ENCODE measurements around the gene SBF2.
"Not testable (repeated sequence)": the region's sequence is repeated elsewhere in the genome, so short reads cannot be mapped to it uniquely, and the experiment has no call there.

Gene SBF2

GRCh38 chr11:10147195-10147594, 146.8 kb downstream of the SBF2 start:
- H3K9me3 ChIP-seq: no peaks in the 10 kb centered on the region; the same call in 1 of the 2 replicates
- in situ Hi-C loops (cut with MboI; ENCODE audit: low sequenced_read_pairs): no loop called here
- no peaks in the 10 kb centered on the region for H3K4me1 ChIP-seq
- H3K27me3 ChIP-seq (ENCODE audit: low read depth): no peaks in the 10 kb centered on the region
- no peak for DNase-seq (ENCODE audit: low spot score in 2 of 2)
- H3K4me3 ChIP-seq: no peak overlapping the region
- H3K36me3 ChIP-seq (replicated peaks): no peaks in the 10 kb centered on the region

- peaks cover 4% of the 10 kb centered on the region for H3K4me1 ChIP-seq
- H3K27me3 ChIP-seq (ENCODE audit: low read depth): no peaks in the 10 kb centered on the region
- DNase-seq (ENCODE audit: low spot score in 2 of 2): no peak
- H3K36me3 ChIP-seq (replicated peaks): no peaks in the 10 kb centered on the region
- in situ Hi-C loops (cut with MboI; ENCODE audit: low sequenced_read_pairs): no loop called here
- H3K9me3 ChIP-seq: no peaks in the 10 kb centered on the region; the same call in 1 of the 2 replicates
- no peak overlapping the region for H3K4me3 ChIP-seq
Observed at GRCh38 chr11:10144954-10145353, 149.1 kb downstream of the SBF2 start.

GRCh38 chr11:10139656-10140055, 154.4 kb downstream of the SBF2 start:
- peak; percentile 47 to 60 for DNase-seq (ENCODE audit: low spot score in 2 of 2)
- peaks cover 3% of the 10 kb centered on the region; the same call in 1 of the 2 replicates for H3K9me3 ChIP-seq
- in situ Hi-C loops (cut with MboI; ENCODE audit: low sequenced_read_pairs): no loop called here

GRCh38 chr11:10139143-10139542, 154.9 kb downstream of the SBF2 start:
- H3K4me1 ChIP-seq: peaks cover 11% of the 10 kb centered on the region

More at GRCh38 chr11:10139656-10140055, 154.4 kb downstream of the SBF2 start:
- no peak overlapping the region for H3K4me3 ChIP-seq
- H3K27me3 ChIP-seq (ENCODE audit: low read depth): no peaks in the 10 kb centered on the region
- H3K4me1 ChIP-seq: peaks cover 11% of the 10 kb centered on the region
- no peaks in the 10 kb centered on the region for H3K36me3 ChIP-seq (replicated peaks)

GRCh38 chr11:10134975-10135481, 159.0 kb downstream of the SBF2 start:
- peaks cover 8% of the 10 kb centered on the region for H3K4me1 ChIP-seq
- in situ Hi-C loops (cut with MboI; ENCODE audit: low sequenced_read_pairs): loop anchor here (5.0 kb wide), 1 partner anchor 513 kb away; no protein-coding TSS in a partner anchor
- H3K4me3 ChIP-seq: no peak overlapping the region
- DNase-seq (ENCODE audit: low spot score in 2 of 2): no peak
- H3K9me3 ChIP-seq: peaks cover 5% of the 10 kb centered on the region; the same call in 1 of the 2 replicates
- no peaks in the 10 kb centered on the region for H3K36me3 ChIP-seq (replicated peaks)
- H3K27me3 ChIP-seq (ENCODE audit: low read depth): no peaks in the 10 kb centered on the region

More at GRCh38 chr11:10139143-10139542, 154.9 kb downstream of the SBF2 start:
- in situ Hi-C loops (cut with MboI; ENCODE audit: low sequenced_read_pairs): no loop called here
- Histone ChIP-seq H3K27me3 (ENCODE audit: low read depth) (no peaks in the 10 kb centered on the region), H3K9me3 (peaks cover 5% of the 10 kb centered on the region; the same call in 1 of the 2 replicates), H3K36me3 (replicated peaks) (no peaks in the 10 kb centered on the region), H3K4me3 (no peak overlapping the region)
- DNase-seq (ENCODE audit: low spot score in 2 of 2): no peak

- not testable (repeated sequence) for DNase-seq (ENCODE audit: low spot score in 2 of 2); H3K4me3 ChIP-seq; H3K36me3 ChIP-seq (replicated peaks); H3K9me3 ChIP-seq; H3K4me1 ChIP-seq; H3K27me3 ChIP-seq (ENCODE audit: low read depth)
- in situ Hi-C loops (cut with MboI; ENCODE audit: low sequenced_read_pairs): loop anchor here (5.0 kb wide), 1 partner anchor 512 kb away; no protein-coding TSS in a partner anchor
Observed at GRCh38 chr11:10134226-10134625, 159.8 kb downstream of the SBF2 start.

- in situ Hi-C loops (cut with MboI; ENCODE audit: low sequenced_read_pairs): loop anchor here (5.0 kb wide), 1 partner anchor 511 kb away; no protein-coding TSS in a partner anchor
- not testable (repeated sequence) for H3K36me3 ChIP-seq (replicated peaks); H3K9me3 ChIP-seq; H3K4me1 ChIP-seq; H3K4me3 ChIP-seq; DNase-seq (ENCODE audit: low spot score in 2 of 2); H3K27me3 ChIP-seq (ENCODE audit: low read depth)
Observed at GRCh38 chr11:10133251-10133650, 160.8 kb downstream of the SBF2 start.

- in situ Hi-C loops (cut with MboI; ENCODE audit: low sequenced_read_pairs): loop anchor here (5.0 kb wide), 1 partner anchor 509 kb away; no protein-coding TSS in a partner anchor
- no peak overlapping the region for H3K4me3 ChIP-seq
- no peaks in the 10 kb centered on the region for H3K36me3 ChIP-seq (replicated peaks)
- DNase-seq (ENCODE audit: low spot score in 2 of 2): no peak
- no peaks in the 10 kb centered on the region for H3K27me3 ChIP-seq (ENCODE audit: low read depth)
- no peaks in the 10 kb centered on the region for H3K4me1 ChIP-seq
- peaks cover 5% of the 10 kb centered on the region; the same call in 1 of the 2 replicates for H3K9me3 ChIP-seq
Observed at GRCh38 chr11:10130875-10131274, 163.1 kb downstream of the SBF2 start.

GRCh38 chr11:10129184-10129583, 164.8 kb downstream of the SBF2 start:
- in situ Hi-C loops (cut with MboI; ENCODE audit: low sequenced_read_pairs); H3K27me3 ChIP-seq (ENCODE audit: low read depth); DNase-seq (ENCODE audit: low spot score in 2 of 2); H3K9me3 ChIP-seq; H3K4me1 ChIP-seq; H3K36me3 ChIP-seq (replicated peaks); H3K4me3 ChIP-seq: not testable (repeated sequence)

GRCh38 chr11:10125522-10126133, 168.4 kb downstream of the SBF2 start:
- Histone ChIP-seq H3K9me3 (no peaks in the 10 kb centered on the region), H3K4me3 (no peak overlapping the region), H3K4me1 (no peaks in the 10 kb centered on the region), H3K36me3 (replicated peaks) (no peaks in the 10 kb centered on the region), H3K27me3 (ENCODE audit: low read depth) (no peaks in the 10 kb centered on the region)
- no peak for DNase-seq (ENCODE audit: low spot score in 2 of 2)
- in situ Hi-C loops (cut with MboI; ENCODE audit: low sequenced_read_pairs): no loop called here

- in situ Hi-C loops (cut with MboI; ENCODE audit: low sequenced_read_pairs): no loop called here
- H3K36me3 ChIP-seq (replicated peaks): no peaks in the 10 kb centered on the region
- no peaks in the 10 kb centered on the region for H3K27me3 ChIP-seq (ENCODE audit: low read depth)
- no peak for DNase-seq (ENCODE audit: low spot score in 2 of 2)
- no peaks in the 10 kb centered on the region for H3K4me1 ChIP-seq
- no peaks in the 10 kb centered on the region for H3K9me3 ChIP-seq
- no peak overlapping the region for H3K4me3 ChIP-seq
Observed at GRCh38 chr11:10122326-10123197, 171.5 kb downstream of the SBF2 start.

- H3K36me3 ChIP-seq (replicated peaks): no peaks in the 10 kb centered on the region
- H3K4me1 ChIP-seq: peaks cover 2% of the 10 kb centered on the region; the same call in 1 of the 2 replicates
- no peak overlapping the region for H3K4me3 ChIP-seq
- H3K9me3 ChIP-seq: no peaks in the 10 kb centered on the region
- H3K27me3 ChIP-seq (ENCODE audit: low read depth): no peaks in the 10 kb centered on the region
- in situ Hi-C loops (cut with MboI; ENCODE audit: low sequenced_read_pairs): no loop called here
- DNase-seq (ENCODE audit: low spot score in 2 of 2): no peak
Observed at GRCh38 chr11:10118865-10119264, 175.2 kb downstream of the SBF2 start.

- H3K9me3 ChIP-seq: no peaks in the 10 kb centered on the region
- H3K4me1 ChIP-seq: peaks cover 2% of the 10 kb centered on the region; the same call in 1 of the 2 replicates
- H3K36me3 ChIP-seq (replicated peaks): no peaks in the 10 kb centered on the region
- DNase-seq (ENCODE audit: low spot score in 2 of 2): no peak
- H3K27me3 ChIP-seq (ENCODE audit: low read depth): no peaks in the 10 kb centered on the region
- no peak overlapping the region for H3K4me3 ChIP-seq
- in situ Hi-C loops (cut with MboI; ENCODE audit: low sequenced_read_pairs): no loop called here
Observed at GRCh38 chr11:10117709-10118351, 176.2 kb downstream of the SBF2 start.
